Kidney (tissue), 14 donors: ENCODE data around the gene OBSCN. TPM values are rescaled to one million over a fixed set of nuclear protein-coding genes. Genes with fewer than 3 reads are reported as not detected.
"Not testable (repeated sequence)": the region's sequence is repeated elsewhere in the genome, so short reads cannot be mapped to it uniquely, and the experiment has no call there.

Source experiments
- DNase-seq, 5 donors: peaks; one replicate each; pipeline ENCODE4 v3.0.0-alpha.2; 2013 to 2020
- FAIRE-seq: peaks from 2 replicates; lab custom pipeline; 2012; peaks lifted over from hg19 to GRCh38; lab: Jason Lieb, UNC
- H3K27ac ChIP-seq, 2 donors: one replicate each; pipeline ENCODE4 v1.7.0; 2013; ENCODE audit warnings: low read depth in 2 of 2, low read length in 2 of 2, inconsistent platforms in 1 of 2
- H3K27me3 ChIP-seq: one replicate; pipeline ENCODE4 v1.7.1; 2013; ENCODE audit warnings: low read length, inconsistent platforms; ENCODE audit not compliant: control insufficient read depth, insufficient read depth
- H3K36me3 ChIP-seq, 3 donors: one replicate each; pipeline versions ENCODE4 v1.7.0 to v1.7.1; 2013; ENCODE audit warnings: low read length in 3 of 3, control low read depth in 1 of 3, inconsistent platforms in 1 of 3; ENCODE audit not compliant: insufficient read depth in 3 of 3, control insufficient read depth in 2 of 3
- H3K4me1 ChIP-seq, 3 donors: one replicate each; pipeline versions ENCODE4 v1.7.0 to v1.7.1; 2013; ENCODE audit warnings: low read length in 3 of 3, inconsistent platforms in 1 of 3, low read depth in 1 of 3; ENCODE audit not compliant: control insufficient read depth in 2 of 3, insufficient read depth in 2 of 3
- H3K4me3 ChIP-seq, 3 donors: one replicate each; pipeline versions ENCODE4 v1.7.0 to v1.8.1; 2013; ENCODE audit warnings: low read length in 3 of 3, control low read depth in 1 of 3, inconsistent platforms in 1 of 3
- H3K9ac ChIP-seq, 3 donors: one replicate each; pipeline versions ENCODE4 v1.7.0 to v1.7.1; 2013; ENCODE audit warnings: low read length in 3 of 3, control low read depth in 1 of 3, inconsistent platforms in 1 of 3
- H3K9me3 ChIP-seq, 3 donors: one replicate each; pipeline versions ENCODE4 v1.7.0 to v1.7.1; 2013; ENCODE audit warnings: low read length in 3 of 3, control low read depth in 1 of 3, inconsistent platforms in 1 of 3; ENCODE audit not compliant: control insufficient read depth in 2 of 3, insufficient read depth in 1 of 3
- intact Hi-C: fragments of 100-400 bp; cut with DNase I; formaldehyde crosslinking; loops from one replicate; pipeline ENCODE4 v1.11.1; 2022
- polyA plus RNA-seq: library from polyadenylated mRNA; stranded (reverse); fragments of 350-450 nt; fragmentation: Illumina TruSeq; extraction: RNeasy Lipid Tissue Mini Kit (QIAGEN cat#74804); gene quantifications from one replicate; pipeline ENCODE4 v1.2.3, GENCODE V29; 2014; ENCODE audit warnings: low read depth, low replicate concordance; ENCODE audit not compliant: insufficient read depth
- total RNA-seq: library from RNA; stranded (reverse); fragmentation: NEBNext Ultra II Directional; extraction: Animal tissue kit (Norgen Biotek cat#: 25700); gene quantifications from one replicate; pipeline ENCODE4 v1.2.1, GENCODE V29; 2021
- TF ChIP-seq, protein P1 (sequence below): IDR thresholded peaks from 3 replicates; pipeline ENCODE4 v1.5.1; 2012; ENCODE audit warnings: mild to moderate bottlenecking, moderate library complexity, borderline replicate concordance; ENCODE audit not compliant: insufficient read depth; ENCODE audit errors: extremely low read depth
- donor health status: control.
- donor health status: control.
- donor health status: control.
- donor health status: control.
- donor health status: control.
- donor health status: DM: yes; HTN: yes; CAD: no.
- donor health status: Normal renal cell carcinoma (clear cell type).

OBSCN gene
- total and polyA plus RNA-seq, 2 donors from 2014 or later, result 14.5 to 30.0 TPM

GRCh38 chr1:228268881-228269265 lies 61.0 kb downstream of the OBSCN start:
- no peak overlapping the region for H3K9ac ChIP-seq
- no peaks in the 10 kb centered on the region for H3K9me3 ChIP-seq
- no peak overlapping the region for H3K4me3 ChIP-seq
- H3K27ac ChIP-seq, result no peak overlapping the region
- DNase-seq (no peak), FAIRE-seq (no peak)
- TF ChIP-seq, protein P1, sequence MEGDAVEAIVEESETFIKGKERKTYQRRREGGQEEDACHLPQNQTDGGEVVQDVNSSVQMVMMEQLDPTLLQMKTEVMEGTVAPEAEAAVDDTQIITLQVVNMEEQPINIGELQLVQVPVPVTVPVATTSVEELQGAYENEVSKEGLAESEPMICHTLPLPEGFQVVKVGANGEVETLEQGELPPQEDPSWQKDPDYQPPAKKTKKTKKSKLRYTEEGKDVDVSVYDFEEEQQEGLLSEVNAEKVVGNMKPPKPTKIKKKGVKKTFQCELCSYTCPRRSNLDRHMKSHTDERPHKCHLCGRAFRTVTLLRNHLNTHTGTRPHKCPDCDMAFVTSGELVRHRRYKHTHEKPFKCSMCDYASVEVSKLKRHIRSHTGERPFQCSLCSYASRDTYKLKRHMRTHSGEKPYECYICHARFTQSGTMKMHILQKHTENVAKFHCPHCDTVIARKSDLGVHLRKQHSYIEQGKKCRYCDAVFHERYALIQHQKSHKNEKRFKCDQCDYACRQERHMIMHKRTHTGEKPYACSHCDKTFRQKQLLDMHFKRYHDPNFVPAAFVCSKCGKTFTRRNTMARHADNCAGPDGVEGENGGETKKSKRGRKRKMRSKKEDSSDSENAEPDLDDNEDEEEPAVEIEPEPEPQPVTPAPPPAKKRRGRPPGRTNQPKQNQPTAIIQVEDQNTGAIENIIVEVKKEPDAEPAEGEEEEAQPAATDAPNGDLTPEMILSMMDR, result no peak
- H3K36me3 ChIP-seq, result no peaks in the 10 kb centered on the region
- intact Hi-C loops, result no loop called here
- H3K27me3 ChIP-seq, result no peaks in the 10 kb centered on the region
- H3K4me1 ChIP-seq, result no peaks in the 10 kb centered on the region

GRCh38 chr1:228269431-228269830 lies 61.6 kb downstream of the OBSCN start:
- H3K27ac ChIP-seq, H3K4me1 ChIP-seq, H3K9me3 ChIP-seq, intact Hi-C loops, H3K27me3 ChIP-seq, H3K9ac ChIP-seq, H3K36me3 ChIP-seq, DNase-seq, FAIRE-seq, H3K4me3 ChIP-seq: not testable (repeated sequence)

DNA sequence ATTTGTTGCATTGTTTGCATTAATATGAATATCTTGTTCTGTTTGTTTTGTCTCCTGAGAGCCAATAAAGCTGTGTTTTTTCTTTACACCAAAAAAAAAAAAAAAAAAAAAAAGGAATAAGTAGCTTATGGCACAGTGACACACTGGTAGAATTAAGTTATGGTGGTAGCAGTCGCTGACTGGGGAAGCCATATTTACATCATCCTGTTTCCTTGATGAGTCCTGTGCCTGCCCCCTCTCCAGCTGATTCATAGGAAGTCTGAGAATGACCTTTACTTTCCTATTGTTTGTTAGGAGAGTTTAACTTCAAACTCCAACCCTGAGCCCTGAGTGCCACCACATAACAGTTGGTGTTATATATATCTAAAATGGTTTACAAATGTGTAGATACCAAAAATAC lies 62.2 kb downstream of the OBSCN start:
- Histone ChIP-seq H3K4me3 (no peak overlapping the region), H3K27me3 (no peaks in the 10 kb centered on the region), H3K9me3 (no peaks in the 10 kb centered on the region), H3K27ac (no peak overlapping the region), H3K4me1 (peaks cover 0 to 3% (median under 1%) of the 10 kb centered on the region in 3 donors), H3K9ac (no peak overlapping the region), H3K36me3 (no peaks in the 10 kb centered on the region)
- FAIRE-seq (no peak), DNase-seq (peak in 1 of 5 donors; percentile 37)
- intact Hi-C loops, result no loop called here
- TF ChIP-seq, protein P1, result no peak

- peak in 1 of 5 donors; percentile 45 for DNase-seq
- TF ChIP-seq, protein P1, result no peak
- Histone ChIP-seq H3K4me3 (no peak overlapping the region), H3K27me3 (no peaks in the 10 kb centered on the region), H3K36me3 (no peaks in the 10 kb centered on the region), H3K27ac (no peak overlapping the region), H3K4me1 (peaks cover 0 to 7% (median 7%) of the 10 kb centered on the region in 3 donors), H3K9me3 (no peaks in the 10 kb centered on the region), H3K9ac (no peak overlapping the region)
- intact Hi-C loops, result no loop called here
- FAIRE-seq, result no peak
These were observed 63.9 kb downstream of the OBSCN start for GRCh38 chr1:228271701-228272251.
